ENCODE measurements around the gene CLCF1.
A peak's percentile ranks its signal among the peaks of the same experiment; 100 is the strongest.

CLCF1 gene

DNA sequence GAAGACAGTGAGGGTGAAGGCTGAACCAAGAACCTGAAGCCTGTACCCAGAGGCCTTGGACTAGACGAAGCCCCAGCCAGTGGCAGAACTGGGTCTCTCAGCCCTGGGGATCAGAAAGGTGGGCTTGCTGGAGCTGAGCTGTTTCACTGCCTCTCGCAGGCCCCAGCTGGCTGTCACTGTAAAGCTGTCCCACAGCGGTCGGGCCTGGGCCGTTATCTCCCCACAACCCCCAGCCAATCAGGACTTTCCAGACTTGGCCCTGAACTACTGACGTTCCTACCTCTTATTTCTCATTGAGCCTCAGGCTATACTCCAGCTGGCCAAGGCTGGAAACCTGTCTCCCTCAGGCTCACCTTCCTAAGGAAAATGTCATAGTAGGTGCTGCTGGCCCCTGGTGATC lies 24.1 kb upstream of the CLCF1 start:
- Histone ChIP-seq H3K23ac (ENCODE audit: low read length in 2 of 2) (peak overlapping the region in 1 of 2 experiments; percentile 32), H3K14ac (ENCODE audit: low read length in 2 of 2) (no peak overlapping the region), H2AFZ (ENCODE audit: low read depth, low read length) (no peak overlapping the region), H2BK120ac (ENCODE audit: low read depth, low read length) (no peak overlapping the region), H3K4me1 (ENCODE audit: control insufficient read depth, insufficient read depth, low read depth, low read length) (peaks cover 33% of the 10 kb centered on the region), H3K79me1 (replicated peaks; ENCODE audit: low read length, poor library complexity, severe bottlenecking) (peaks cover 32% of the 10 kb centered on the region), H3K36me3 (ENCODE audit: control insufficient read depth in 1 of 2, insufficient read depth in 2 of 2, low read depth in 1 of 2, low read length in 2 of 2) (peaks cover 46 to 64% of the 10 kb centered on the region in 2 experiments), H2AK5ac (ENCODE audit: low read length, severe bottlenecking) (no peak overlapping the region), H3K18ac (ENCODE audit: low read depth in 1 of 2, low read length in 2 of 2) (no peak overlapping the region), H4K8ac (ENCODE audit: low read length) (peak overlapping the region; percentile 3), H3K9ac (ENCODE audit: low read length) (no peak overlapping the region), H3K9me3 (ENCODE audit: control insufficient read depth, low read length) (no peaks in the 10 kb centered on the region), H2BK15ac (ENCODE audit: low read depth, poor library complexity, severe bottlenecking) (no peak overlapping the region), H3K4me2 (ENCODE audit: low read length, poor library complexity, severe bottlenecking) (no peak overlapping the region), H4K91ac (ENCODE audit: low read length) (no peak overlapping the region), H2BK12ac (ENCODE audit: low read length in 2 of 2) (no peak overlapping the region), H3K27ac (ENCODE audit: low read length, poor library complexity, severe bottlenecking) (no peak overlapping the region), H3K4me3 (ENCODE audit: insufficient read depth in 1 of 2, low read depth in 1 of 2, low read length in 2 of 2) (no peak overlapping the region), H2BK5ac (ENCODE audit: low read depth, low read length, poor library complexity, severe bottlenecking) (no peak overlapping the region), H3K27me3 (ENCODE audit: control insufficient read depth in 1 of 2, insufficient read depth in 1 of 2, low read length in 2 of 2) (no peaks in the 10 kb centered on the region), H3K4ac (ENCODE audit: low read depth in 1 of 2, low read length in 2 of 2) (peak overlapping the region in 1 of 2 experiments; percentile 1)
- 74% methylated on average over 6 of the region's 6 CpGs for WGBS
- DNase-seq: no peak

GRCh38 chr11:67396587-67397389 lies 23.4 kb upstream of the CLCF1 start:
- no peak overlapping the region for H3K27ac ChIP-seq (ENCODE audit: low read length, poor library complexity, severe bottlenecking)
- no peak overlapping the region for H2AFZ ChIP-seq (ENCODE audit: low read depth, low read length)
- H2AK5ac ChIP-seq (ENCODE audit: low read length, severe bottlenecking): no peak overlapping the region
- no peak overlapping the region for H3K14ac ChIP-seq (ENCODE audit: low read length in 2 of 2)
- peak overlapping the region; percentile 54 for H4K91ac ChIP-seq (ENCODE audit: low read length)
- no peaks in the 10 kb centered on the region for H3K27me3 ChIP-seq (ENCODE audit: control insufficient read depth in 1 of 2, insufficient read depth in 1 of 2, low read length in 2 of 2)
- H4K8ac ChIP-seq (ENCODE audit: low read length): peak overlapping the region; percentile 82
- no peak overlapping the region for H3K4me2 ChIP-seq (ENCODE audit: low read length, poor library complexity, severe bottlenecking)
- no peak overlapping the region for H3K9ac ChIP-seq (ENCODE audit: low read length)
- no peak overlapping the region for H2BK120ac ChIP-seq (ENCODE audit: low read depth, low read length)
- H3K23ac ChIP-seq (ENCODE audit: low read length in 2 of 2): peak overlapping the region in 1 of 2 experiments; percentile 67
- H3K4ac ChIP-seq (ENCODE audit: low read depth in 1 of 2, low read length in 2 of 2): peak overlapping the region in 1 of 2 experiments; percentile 61
- H3K36me3 ChIP-seq (ENCODE audit: control insufficient read depth in 1 of 2, insufficient read depth in 2 of 2, low read depth in 1 of 2, low read length in 2 of 2): peaks cover 46 to 64% of the 10 kb centered on the region in 2 experiments
- no peak for DNase-seq
- WGBS: 25% methylated on average over 9 of the region's 13 CpGs
- peaks cover 36% of the 10 kb centered on the region for H3K79me1 ChIP-seq (replicated peaks; ENCODE audit: low read length, poor library complexity, severe bottlenecking)
- no peak overlapping the region for H2BK5ac ChIP-seq (ENCODE audit: low read depth, low read length, poor library complexity, severe bottlenecking)
- H2BK12ac ChIP-seq (ENCODE audit: low read length in 2 of 2): peak overlapping the region in 1 of 2 experiments; percentile 67
- H3K4me1 ChIP-seq (ENCODE audit: control insufficient read depth, insufficient read depth, low read depth, low read length): peaks cover 35% of the 10 kb centered on the region
- peak overlapping the region in 1 of 2 experiments; percentile 10 for H3K4me3 ChIP-seq (ENCODE audit: insufficient read depth in 1 of 2, low read depth in 1 of 2, low read length in 2 of 2)
- peak overlapping the region in 1 of 2 experiments; percentile 60 for H3K18ac ChIP-seq (ENCODE audit: low read depth in 1 of 2, low read length in 2 of 2)
- no peaks in the 10 kb centered on the region for H3K9me3 ChIP-seq (ENCODE audit: control insufficient read depth, low read length)
- H2BK15ac ChIP-seq (ENCODE audit: low read depth, poor library complexity, severe bottlenecking): no peak overlapping the region

- Histone ChIP-seq H3K79me1 (replicated peaks; ENCODE audit: low read length, poor library complexity, severe bottlenecking) (peaks cover 36% of the 10 kb centered on the region), H3K9ac (ENCODE audit: low read length) (no peak overlapping the region), H3K27ac (ENCODE audit: low read length, poor library complexity, severe bottlenecking) (no peak overlapping the region), H3K36me3 (ENCODE audit: control insufficient read depth in 1 of 2, insufficient read depth in 2 of 2, low read depth in 1 of 2, low read length in 2 of 2) (peaks cover 46 to 64% of the 10 kb centered on the region in 2 experiments), H2BK12ac (ENCODE audit: low read length in 2 of 2) (no peak overlapping the region), H2BK5ac (ENCODE audit: low read depth, low read length, poor library complexity, severe bottlenecking) (no peak overlapping the region), H2BK120ac (ENCODE audit: low read depth, low read length) (no peak overlapping the region), H4K91ac (ENCODE audit: low read length) (peak overlapping the region; percentile 54), H2AK5ac (ENCODE audit: low read length, severe bottlenecking) (no peak overlapping the region), H2AFZ (ENCODE audit: low read depth, low read length) (no peak overlapping the region), H3K9me3 (ENCODE audit: control insufficient read depth, low read length) (no peaks in the 10 kb centered on the region), H4K8ac (ENCODE audit: low read length) (no peak overlapping the region), H3K4me1 (ENCODE audit: control insufficient read depth, insufficient read depth, low read depth, low read length) (peaks cover 35% of the 10 kb centered on the region), H3K4ac (ENCODE audit: low read depth in 1 of 2, low read length in 2 of 2) (no peak overlapping the region), H3K4me2 (ENCODE audit: low read length, poor library complexity, severe bottlenecking) (no peak overlapping the region), H3K27me3 (ENCODE audit: control insufficient read depth in 1 of 2, insufficient read depth in 1 of 2, low read length in 2 of 2) (no peaks in the 10 kb centered on the region), H2BK15ac (ENCODE audit: low read depth, poor library complexity, severe bottlenecking) (no peak overlapping the region), H3K4me3 (ENCODE audit: insufficient read depth in 1 of 2, low read depth in 1 of 2, low read length in 2 of 2) (no peak overlapping the region), H3K14ac (ENCODE audit: low read length in 2 of 2) (no peak overlapping the region), H3K18ac (ENCODE audit: low read depth in 1 of 2, low read length in 2 of 2) (peak overlapping the region in 1 of 2 experiments; percentile 60), H3K23ac (ENCODE audit: low read length in 2 of 2) (peak overlapping the region in 1 of 2 experiments; percentile 67)
- no peak for DNase-seq
- 96% methylated on average over 7 of the region's 7 CpGs for WGBS
These were observed 22.8 kb upstream of the CLCF1 start for GRCh38 chr11:67396259-67396581.

DNA sequence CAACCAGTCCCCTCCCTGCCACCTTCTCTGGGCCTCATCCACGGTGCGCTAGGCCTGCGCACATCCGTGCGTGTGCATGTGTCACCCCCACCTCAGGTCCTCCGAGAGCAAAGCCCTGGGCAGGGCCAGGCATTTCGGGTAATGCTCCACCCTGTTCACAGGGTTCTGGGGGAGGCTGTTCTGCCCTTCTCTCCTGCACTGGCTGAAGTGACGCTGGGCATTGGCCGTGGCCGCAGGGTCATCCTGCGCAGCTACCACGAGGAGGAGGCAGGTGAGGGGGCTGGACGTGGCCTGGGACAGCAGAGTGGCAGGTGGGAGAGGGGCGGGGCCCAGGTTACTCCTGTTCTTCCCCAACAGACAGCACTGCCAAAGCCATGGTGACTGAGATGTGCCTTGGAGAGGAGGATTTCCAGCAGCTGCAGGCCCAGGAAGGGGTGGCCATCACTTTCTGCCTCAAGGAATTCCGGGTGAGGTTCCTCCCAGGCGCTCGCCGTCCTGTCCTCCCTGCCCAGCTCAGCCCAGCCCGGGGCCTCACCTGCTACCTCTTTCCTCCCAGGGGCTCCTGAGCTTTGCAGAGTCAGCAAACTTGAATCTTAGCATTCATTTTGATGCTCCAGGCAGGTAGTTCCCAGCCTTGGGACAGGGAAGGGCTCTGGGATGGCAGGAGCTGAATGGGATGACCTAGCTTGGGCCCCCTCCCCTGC lies 22.3 kb upstream of the CLCF1 start:
- no peaks in the 10 kb centered on the region for H3K9me3 ChIP-seq (ENCODE audit: control insufficient read depth, low read length)
- peak overlapping the region; percentile 15 for H4K91ac ChIP-seq (ENCODE audit: low read length)

More for the DNA sequence above, 22.3 kb upstream of the CLCF1 start:
- no peak overlapping the region for H4K8ac ChIP-seq (ENCODE audit: low read length)
- H3K4me1 ChIP-seq (ENCODE audit: control insufficient read depth, insufficient read depth, low read depth, low read length): peaks cover 37% of the 10 kb centered on the region
- H3K18ac ChIP-seq (ENCODE audit: low read depth in 1 of 2, low read length in 2 of 2): no peak overlapping the region
- no peak overlapping the region for H3K14ac ChIP-seq (ENCODE audit: low read length in 2 of 2)
- H3K27me3 ChIP-seq (ENCODE audit: control insufficient read depth in 1 of 2, insufficient read depth in 1 of 2, low read length in 2 of 2): no peaks in the 10 kb centered on the region
- peaks cover 46 to 64% of the 10 kb centered on the region in 2 experiments for H3K36me3 ChIP-seq (ENCODE audit: control insufficient read depth in 1 of 2, insufficient read depth in 2 of 2, low read depth in 1 of 2, low read length in 2 of 2)
- no peak overlapping the region for H3K23ac ChIP-seq (ENCODE audit: low read length in 2 of 2)
- no peak overlapping the region for H2BK15ac ChIP-seq (ENCODE audit: low read depth, poor library complexity, severe bottlenecking)
- no peak overlapping the region for H2AK5ac ChIP-seq (ENCODE audit: low read length, severe bottlenecking)
- peaks cover 36% of the 10 kb centered on the region for H3K79me1 ChIP-seq (replicated peaks; ENCODE audit: low read length, poor library complexity, severe bottlenecking)
- H2BK12ac ChIP-seq (ENCODE audit: low read length in 2 of 2): peak overlapping the region in 1 of 2 experiments; percentile 1
- H2BK5ac ChIP-seq (ENCODE audit: low read depth, low read length, poor library complexity, severe bottlenecking): no peak overlapping the region
- no peak overlapping the region for H3K4me3 ChIP-seq (ENCODE audit: insufficient read depth in 1 of 2, low read depth in 1 of 2, low read length in 2 of 2)
- DNase-seq: no peak
- H3K27ac ChIP-seq (ENCODE audit: low read length, poor library complexity, severe bottlenecking): no peak overlapping the region
- H3K4ac ChIP-seq (ENCODE audit: low read depth in 1 of 2, low read length in 2 of 2): no peak overlapping the region
- H2AFZ ChIP-seq (ENCODE audit: low read depth, low read length): no peak overlapping the region
- H3K9ac ChIP-seq (ENCODE audit: low read length): no peak overlapping the region
- 96% methylated on average over 18 of the region's 19 CpGs for WGBS
- no peak overlapping the region for H3K4me2 ChIP-seq (ENCODE audit: low read length, poor library complexity, severe bottlenecking)
- H2BK120ac ChIP-seq (ENCODE audit: low read depth, low read length): no peak overlapping the region
